K562 (cell line): ENCODE measurements around the gene HRCT1. TPM values are rescaled to one million over a fixed set of nuclear protein-coding genes. Genes with fewer than 3 reads are reported as not detected.
A peak's percentile ranks its signal among the peaks of the same experiment; 100 is the strongest.

Source experiments
- ATAC-seq: fragments of 200-7000 bp; cut with Tn5 transposase; 3 replicates; pipeline ENCODE4 v1.9.1; 2020; ENCODE audit warnings: moderate library complexity
- BruUV-seq: library from RNA; stranded (reverse); fragments of 400-500 nt; replicated peaks from 2 replicates; lab custom pipeline; 2021; lab: Mats Ljungman, UMichigan
- CTCF ChIA-PET: fragments of 300-600 bp; formaldehyde crosslinking; extraction: SDS; loops from one replicate; lab custom pipeline; 2021; ENCODE audit warnings: low intra/inter-chr PET ratio; lab: Yijun Ruan, JAX
- POLR2A ChIA-PET: fragments of 300-600, 350-650 bp; sonication (Branson Sonifier 250); formaldehyde crosslinking; extraction: SDS; loops from one replicate; lab custom pipeline; 2021; ENCODE audit warnings: antibody characterized with exemption, inconsistent platforms; lab: Yijun Ruan, JAX
- DNase-seq, 4 experiments: peaks; one replicate each; pipeline versions ENCODE4 v3.0.0 to v3.0.0-alpha.2; 2011 to 2018; ENCODE audit warnings: low spot score in 3 of 4, mixed read lengths in 3 of 4; ENCODE audit errors: extremely low read depth in 1 of 4
- FAIRE-seq: peaks from 2 replicates; lab custom pipeline; 2011; peaks lifted over from hg19 to GRCh38; lab: Jason Lieb, UNC
- H2AFZ ChIP-seq: 2 replicates; pipeline ENCODE4 v1.6.0; 2011; ENCODE audit warnings: low read depth, low read length, control low read depth, inconsistent platforms
- H3K27ac ChIP-seq: fragments of 200-600 bp; 3 replicates; pipeline ENCODE4 v1.8.0; 2011; ENCODE audit warnings: low read depth, mild to moderate bottlenecking, control low read depth, inconsistent platforms, low read length, moderate library complexity, mixed read lengths; ENCODE audit errors: extremely low read depth
- H3K27me3 ChIP-seq, 2 experiments: fragments of 300-600 bp in 1 of 2; 2 replicates in 1 of 2; 3 replicates in 1 of 2; pipeline versions ENCODE4 v1.6.0 to v1.8.0; 2011; ENCODE audit warnings: inconsistent platforms in 2 of 2, low read length in 2 of 2, mild to moderate bottlenecking in 1 of 2, mixed read lengths in 1 of 2, moderate library complexity in 1 of 2; ENCODE audit not compliant: control insufficient read depth in 2 of 2, insufficient read depth in 2 of 2
- H3K36me3 ChIP-seq: fragments of 300-600 bp; 3 replicates; pipeline ENCODE4 v1.8.0; 2011; ENCODE audit warnings: mild to moderate bottlenecking, low read length, inconsistent platforms; ENCODE audit not compliant: control insufficient read depth, insufficient read depth
- H3K4me1 ChIP-seq, 2 experiments: fragments of 200-600 bp in 1 of 2; replicated peaks in 1 of 2; 2 replicates in 1 of 2; 3 replicates in 1 of 2; pipeline versions ENCODE4 v1.5.1 to v1.8.0; 2011; ENCODE audit warnings: inconsistent platforms in 2 of 2, low read length in 2 of 2, mild to moderate bottlenecking in 1 of 2, mixed read lengths in 1 of 2, moderate library complexity in 1 of 2; ENCODE audit not compliant: control insufficient read depth in 2 of 2, insufficient read depth in 2 of 2
- H3K4me2 ChIP-seq: 2 replicates; pipeline ENCODE4 v1.6.1; 2011; ENCODE audit warnings: low read length, control low read depth, inconsistent platforms, mixed read lengths; ENCODE audit not compliant: insufficient read depth
- H3K4me3 ChIP-seq: fragments of 200-600 bp; sonication (generic), shearing (Covaris generic); 2 replicates; pipeline ENCODE4 v1.5.1; 2016; ENCODE audit warnings: control low read depth, inconsistent platforms
- H3K79me2 ChIP-seq: fragments of 200-600 bp; 3 replicates; pipeline ENCODE4 v1.8.0; 2011; ENCODE audit warnings: low read length, inconsistent platforms; ENCODE audit not compliant: control insufficient read depth, insufficient read depth
- H3K9ac ChIP-seq, 2 experiments: 2 replicates each; pipeline versions ENCODE4 v1.6.0 to v1.6.1; 2011; ENCODE audit warnings: low read depth in 2 of 2, low read length in 2 of 2, control low read depth in 1 of 2, inconsistent platforms in 1 of 2, mild to moderate bottlenecking in 1 of 2, mixed read lengths in 1 of 2; ENCODE audit not compliant: insufficient read depth in 1 of 2
- H3K9me1 ChIP-seq: one replicate; pipeline ENCODE4 v1.6.0; 2011; ENCODE audit warnings: inconsistent platforms, mild to moderate bottlenecking, low read length, moderate library complexity; ENCODE audit not compliant: control insufficient read depth, insufficient read depth
- H3K9me3 ChIP-seq: replicated peaks from 2 replicates; pipeline ENCODE4 v1.5.1; 2011; ENCODE audit warnings: low read depth, low read length, inconsistent platforms; ENCODE audit not compliant: control insufficient read depth, insufficient read depth
- H4K20me1 ChIP-seq: replicated peaks from 2 replicates; pipeline ENCODE4 v1.6.1; 2011; ENCODE audit warnings: low read length, inconsistent platforms, mixed read lengths; ENCODE audit not compliant: control insufficient read depth, insufficient read depth
- TRIM28 ChIP-seq: fragments of 450-650 bp; IDR thresholded peaks from 2 replicates; pipeline ENCODE4 v1.6.1; 2017
- ZNF592 ChIP-seq: fragments of 450-650 bp; IDR thresholded peaks from 2 replicates; pipeline ENCODE4 v1.6.1; 2017; ENCODE audit warnings: antibody characterized with exemption, mild to moderate bottlenecking
- WGBS: fragments of 100-300 bp; shearing (Covaris generic); methylation state at CpG from one replicate; pipeline ENCODE4 v1.1.6; 2016; ENCODE audit warnings: low coverage, mixed read lengths; ENCODE audit not compliant: insufficient coverage; ENCODE audit errors: missing lambda C conversion rate; 5-methylcytosine and 5-hydroxymethylcytosine counted together
- in situ Hi-C: fragments of 300-500 bp; cut with MboI; formaldehyde crosslinking; loops from 4 replicates; pipeline ENCODE4 v1.15.0; 2018; ENCODE audit warnings: inconsistent platforms, mixed read lengths
- intact Hi-C: fragments of 100-400 bp; cut with micrococcal nuclease; formaldehyde crosslinking; loops from 2 replicates; pipeline ENCODE4 v1.14.2; 2022
- polyA plus RNA-seq, 8 experiments: library from polyadenylated mRNA; depleted of rRNA in 4 of 8; stranded (reverse) in 5 of 8; unstranded in 3 of 8; fragments of >200 nt; fragmentation: Nextera tagmentation in 2 of 8; fragmentation: Illumina TruSeq in 1 of 8; extraction: Ambion mirVana in 2 of 8; extraction: Trizol in 1 of 8; gene quantifications; 2 replicates each; pipeline versions ENCODE4 v1.2.1 to v1.2.3, GENCODE V29; 2011 to 2014; ENCODE audit warnings: inconsistent platforms in 1 of 8, missing spikeins in 1 of 8
- total RNA-seq, 7 experiments: library from RNA; depleted of rRNA in 6 of 7; stranded (reverse); fragments of >200 nt in 6 of 7; fragmentation: Illumina TruSeq in 2 of 7; extraction: Trizol in 2 of 7; gene quantifications; 2 replicates each; pipeline versions ENCODE4 v1.2.1 to v1.2.3, GENCODE V29; 2011 to 2021; ENCODE audit warnings: low replicate concordance in 1 of 7

Gene HRCT1
- total and polyA plus RNA-seq, 9 of the 15 experiments (the other 6 are each of a cell fraction or from before 2014, with no cell fraction given), result 0.40 TPM; not detected in 8

- TF ChIP-seq ZNF592 (peak; percentile 23; the same call in 1 of the 2 replicates), TRIM28 (no peak)
- Histone ChIP-seq H3K27ac (peak overlapping the region; percentile 27; the same call in 1 of the 3 replicates), H3K9ac (peak overlapping the region; percentile 26 to 41; a peak in 3 of 4 replicates), H4K20me1 (no peaks in the 10 kb centered on the region), H3K4me3 (no peak overlapping the region), H3K9me3 (no peaks in the 10 kb centered on the region), H3K36me3 (no peaks in the 10 kb centered on the region), H3K4me2 (no peak overlapping the region), H3K4me1 (peaks cover 36 to 62% of the 10 kb centered on the region in 2 experiments), H2AFZ (peak overlapping the region; percentile 78), H3K27me3 (no peaks in the 10 kb centered on the region), H3K9me1 (no peaks in the 10 kb centered on the region), H3K79me2 (no peaks in the 10 kb centered on the region)
- intact Hi-C loops (no loop called here), in situ Hi-C loops (no loop called here)
- DNase-seq, result no peak
- WGBS, result 70% methylated on average over 2 of the region's 4 CpGs
- no peak for FAIRE-seq
- peak; percentile 11; the same call in 2 of the 3 replicates for ATAC-seq
- ChIA-PET POLR2A (interaction anchor here (0.6 kb wide), 1 partner anchor 40 kb away, joined by 3 read pairs; no protein-coding TSS in a partner anchor), CTCF (no interaction called here)
- BruUV-seq, result no TSS peak
Measured at GRCh38 chr9:35917261-35917660, 11.3 kb downstream of the HRCT1 start.
